Liver (tissue), 3 donors: ENCODE data around the gene DHCR7.

Experiments
- EGR1 ChIP-seq, 2 donors: IDR thresholded peaks; 2 replicates each; pipeline ENCODE4 v1.6.1; 2016 to 2018; ENCODE audit warnings: antibody characterized with exemption in 2 of 2, low read depth in 2 of 2
- GABPA ChIP-seq, 2 donors: IDR thresholded peaks in 1 of 2; conservative IDR thresholded peaks in 1 of 2; 2 replicates each; pipeline ENCODE4 v1.6.1; 2016; ENCODE audit warnings: antibody characterized with exemption in 2 of 2, mild to moderate bottlenecking in 1 of 2, moderate library complexity in 1 of 2
- JUND ChIP-seq, 2 donors: IDR thresholded peaks; 2 replicates each; pipeline ENCODE4 v1.6.1; 2016; ENCODE audit warnings: antibody characterized with exemption in 2 of 2
- RAD21 ChIP-seq, 2 donors: IDR thresholded peaks; 2 replicates each; pipeline ENCODE4 v1.6.1; 2016; ENCODE audit warnings: antibody characterized with exemption in 2 of 2, mild to moderate bottlenecking in 2 of 2
- RXRA ChIP-seq, 2 donors: IDR thresholded peaks; 2 replicates each; pipeline ENCODE4 v1.6.1; 2017 to 2018; ENCODE audit warnings: antibody characterized with exemption in 2 of 2, mild to moderate bottlenecking in 1 of 2
- TAF1 ChIP-seq: conservative IDR thresholded peaks from 2 replicates; pipeline ENCODE4 v1.6.1; 2016; ENCODE audit warnings: antibody characterized with exemption, mild to moderate bottlenecking
- TF ChIP-seq, protein P1 (sequence below): fragments of 150-350 bp; IDR thresholded peaks from 2 replicates; pipeline ENCODE4 v1.5.1; 2017; ENCODE audit warnings: improper control_type of control experiment, low read depth, low read length; ENCODE audit not compliant: missing input control
- TF ChIP-seq, protein P2 (sequence below): IDR thresholded peaks from 2 replicates; pipeline ENCODE4 v1.6.1; 2016; ENCODE audit warnings: antibody characterized with exemption, mild to moderate bottlenecking
- donor health status: healthy.
- donor health status: healthy.

DNA sequence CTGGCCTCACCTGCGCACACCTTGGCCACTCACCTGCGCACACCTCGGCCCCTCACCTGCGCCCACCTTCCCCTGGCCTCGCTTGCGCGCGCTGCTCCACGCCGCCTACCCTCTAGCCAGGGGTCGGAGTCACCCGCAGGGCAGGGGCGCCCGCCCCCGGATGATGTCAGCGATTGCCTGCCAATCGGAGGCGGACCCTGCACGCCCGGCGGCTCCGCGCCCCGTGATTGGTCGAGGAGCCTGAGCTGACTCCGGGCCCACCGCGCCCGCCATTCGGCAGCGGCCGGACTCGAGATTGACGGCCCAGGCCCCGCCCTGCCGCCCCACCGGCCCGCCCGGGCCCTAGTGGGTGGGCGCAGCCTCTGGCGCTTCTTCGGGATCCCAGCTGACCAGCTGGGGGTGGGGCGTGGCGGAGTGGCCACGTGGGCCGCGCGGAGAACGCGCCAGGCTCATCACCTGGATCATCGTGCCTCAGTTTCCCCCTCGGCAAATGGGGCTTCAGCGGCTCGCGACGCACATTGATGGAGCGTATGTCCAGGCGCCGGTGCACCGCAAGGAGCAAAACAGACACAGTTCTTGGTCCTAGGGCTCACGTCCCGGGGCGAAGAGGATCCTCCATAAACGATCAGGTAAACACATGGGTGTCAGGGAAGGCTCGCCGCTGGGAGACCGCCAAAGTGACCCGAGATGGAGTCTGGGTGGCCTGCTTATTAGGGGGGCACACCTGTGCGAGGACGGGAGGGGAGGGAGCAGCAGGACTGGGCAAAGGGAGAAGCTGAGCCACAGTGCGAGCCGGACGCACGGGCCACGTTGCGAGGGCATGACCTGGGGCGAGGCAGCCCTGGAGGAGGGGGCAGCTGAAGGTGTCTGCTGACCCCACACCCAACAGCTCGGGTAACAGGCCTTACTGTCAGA, at the start of gene DHCR7:
- TF ChIP-seq, protein P1, sequence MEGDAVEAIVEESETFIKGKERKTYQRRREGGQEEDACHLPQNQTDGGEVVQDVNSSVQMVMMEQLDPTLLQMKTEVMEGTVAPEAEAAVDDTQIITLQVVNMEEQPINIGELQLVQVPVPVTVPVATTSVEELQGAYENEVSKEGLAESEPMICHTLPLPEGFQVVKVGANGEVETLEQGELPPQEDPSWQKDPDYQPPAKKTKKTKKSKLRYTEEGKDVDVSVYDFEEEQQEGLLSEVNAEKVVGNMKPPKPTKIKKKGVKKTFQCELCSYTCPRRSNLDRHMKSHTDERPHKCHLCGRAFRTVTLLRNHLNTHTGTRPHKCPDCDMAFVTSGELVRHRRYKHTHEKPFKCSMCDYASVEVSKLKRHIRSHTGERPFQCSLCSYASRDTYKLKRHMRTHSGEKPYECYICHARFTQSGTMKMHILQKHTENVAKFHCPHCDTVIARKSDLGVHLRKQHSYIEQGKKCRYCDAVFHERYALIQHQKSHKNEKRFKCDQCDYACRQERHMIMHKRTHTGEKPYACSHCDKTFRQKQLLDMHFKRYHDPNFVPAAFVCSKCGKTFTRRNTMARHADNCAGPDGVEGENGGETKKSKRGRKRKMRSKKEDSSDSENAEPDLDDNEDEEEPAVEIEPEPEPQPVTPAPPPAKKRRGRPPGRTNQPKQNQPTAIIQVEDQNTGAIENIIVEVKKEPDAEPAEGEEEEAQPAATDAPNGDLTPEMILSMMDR = no peak
- TF ChIP-seq, protein P2, sequence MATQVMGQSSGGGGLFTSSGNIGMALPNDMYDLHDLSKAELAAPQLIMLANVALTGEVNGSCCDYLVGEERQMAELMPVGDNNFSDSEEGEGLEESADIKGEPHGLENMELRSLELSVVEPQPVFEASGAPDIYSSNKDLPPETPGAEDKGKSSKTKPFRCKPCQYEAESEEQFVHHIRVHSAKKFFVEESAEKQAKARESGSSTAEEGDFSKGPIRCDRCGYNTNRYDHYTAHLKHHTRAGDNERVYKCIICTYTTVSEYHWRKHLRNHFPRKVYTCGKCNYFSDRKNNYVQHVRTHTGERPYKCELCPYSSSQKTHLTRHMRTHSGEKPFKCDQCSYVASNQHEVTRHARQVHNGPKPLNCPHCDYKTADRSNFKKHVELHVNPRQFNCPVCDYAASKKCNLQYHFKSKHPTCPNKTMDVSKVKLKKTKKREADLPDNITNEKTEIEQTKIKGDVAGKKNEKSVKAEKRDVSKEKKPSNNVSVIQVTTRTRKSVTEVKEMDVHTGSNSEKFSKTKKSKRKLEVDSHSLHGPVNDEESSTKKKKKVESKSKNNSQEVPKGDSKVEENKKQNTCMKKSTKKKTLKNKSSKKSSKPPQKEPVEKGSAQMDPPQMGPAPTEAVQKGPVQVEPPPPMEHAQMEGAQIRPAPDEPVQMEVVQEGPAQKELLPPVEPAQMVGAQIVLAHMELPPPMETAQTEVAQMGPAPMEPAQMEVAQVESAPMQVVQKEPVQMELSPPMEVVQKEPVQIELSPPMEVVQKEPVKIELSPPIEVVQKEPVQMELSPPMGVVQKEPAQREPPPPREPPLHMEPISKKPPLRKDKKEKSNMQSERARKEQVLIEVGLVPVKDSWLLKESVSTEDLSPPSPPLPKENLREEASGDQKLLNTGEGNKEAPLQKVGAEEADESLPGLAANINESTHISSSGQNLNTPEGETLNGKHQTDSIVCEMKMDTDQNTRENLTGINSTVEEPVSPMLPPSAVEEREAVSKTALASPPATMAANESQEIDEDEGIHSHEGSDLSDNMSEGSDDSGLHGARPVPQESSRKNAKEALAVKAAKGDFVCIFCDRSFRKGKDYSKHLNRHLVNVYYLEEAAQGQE = no peak
- TF ChIP-seq JUND (IDR thresholded peaks at IDR 0.05) (peak in 1 of 2 donors; percentile 12), RAD21 (IDR thresholded peaks at IDR 0.05) (no peak), RXRA (IDR thresholded peaks at IDR 0.05) (peak; percentile 13 to 41), EGR1 (IDR thresholded peaks at IDR 0.05; ENCODE audit: low read depth in 2 of 2) (peak; percentile 64 to 96), TAF1 (no peak), GABPA (IDR thresholded peaks at IDR 0.05 in 1 of 2, conservative IDR thresholded peaks at IDR 0.05 in 1 of 2) (no peak)
